Heart left ventricle (tissue), 16 donors: ENCODE data around the gene GAB2. TPM values are rescaled to one million over a fixed set of nuclear protein-coding genes. Genes with fewer than 3 reads are reported as not detected.
A peak's percentile ranks its signal among the peaks of the same experiment; 100 is the strongest.

Experiments
- ATAC-seq, 4 donors: fragments of 200-7000 bp; cut with Tn5 transposase; one replicate each; pipeline ENCODE4 v1.9.1; 2020 to 2022; ENCODE audit warnings: moderate library complexity in 4 of 4, mild to moderate bottlenecking in 3 of 4, moderate number of reproducible peaks in 1 of 4
- DNase-seq, 5 donors: peaks; one replicate each; pipeline ENCODE4 v3.0.0-alpha.2; 2020
- H3K27ac ChIP-seq, 12 donors: fragments of 200-600 bp; sonication (generic) in 4 of 12; one replicate each; pipeline versions ENCODE4 v1.5.0 to v1.8.0; 2016 to 2022; ENCODE audit warnings: mild to moderate bottlenecking in 2 of 12
- H3K27me3 ChIP-seq, 9 donors: fragments of 200-600 bp; sonication (generic) in 2 of 9; one replicate each; pipeline versions ENCODE4 v1.5.1 to v1.8.0; 2016 to 2022; ENCODE audit warnings: mild to moderate bottlenecking in 3 of 9
- H3K36me3 ChIP-seq, 9 donors: fragments of 200-600 bp; sonication (generic) in 2 of 9; one replicate each; pipeline versions ENCODE4 v1.5.0 to v1.8.0; 2018 to 2022; ENCODE audit warnings: mild to moderate bottlenecking in 2 of 9
- H3K4me1 ChIP-seq, 12 donors: fragments of 200-600 bp; sonication (generic) in 4 of 12; one replicate each; pipeline versions ENCODE4 v1.5.0 to v1.8.0; 2016 to 2022; ENCODE audit warnings: mild to moderate bottlenecking in 3 of 12
- H3K4me3 ChIP-seq, 12 donors: fragments of 200-600 bp; sonication (generic) in 4 of 12; one replicate each; pipeline versions ENCODE4 v1.5.0 to v1.8.0; 2017 to 2022; ENCODE audit warnings: mild to moderate bottlenecking in 9 of 12, moderate library complexity in 4 of 12
- H3K9me3 ChIP-seq, 12 donors: fragments of 200-600 bp; sonication (generic) in 4 of 12; one replicate each; pipeline versions ENCODE4 v1.5.0 to v1.8.0; 2016 to 2022; ENCODE audit warnings: mild to moderate bottlenecking in 1 of 12
- CTCF ChIP-seq, 12 donors: fragments of 200-600 bp; sonication (generic) in 4 of 12; IDR thresholded peaks; one replicate each; pipeline versions ENCODE4 v1.5.0 to v1.8.0; 2018 to 2022; ENCODE audit warnings: antibody characterized with exemption in 12 of 12, mild to moderate bottlenecking in 5 of 12
- POLR2A ChIP-seq, 2 donors: fragments of 450-650 bp; IDR thresholded peaks; one replicate each; pipeline ENCODE4 v1.6.1; 2017; ENCODE audit warnings: antibody characterized with exemption in 2 of 2, mild to moderate bottlenecking in 2 of 2, moderate library complexity in 2 of 2
- WGBS, 4 donors: extraction: QIAGEN DNeasy Blood & Tissue Kit in 2 of 4; methylation state at CpG; one replicate each; pipeline versions ENCODE4 v1.1.5 to v1.1.7; 2013 to 2018; 5-methylcytosine and 5-hydroxymethylcytosine counted together
- intact Hi-C, 10 donors: fragments of 100-400 bp; cut with DNase I; formaldehyde crosslinking; loops; one replicate each; pipeline versions ENCODE4 v1.11.1 to v1.14.2; 2022
- polyA plus RNA-seq, 2 donors: library from polyadenylated mRNA; stranded (reverse); fragments of 200-250 nt; gene quantifications; one replicate each; pipeline ENCODE4 v1.2.3, GENCODE V29; 2013
- total RNA-seq, 9 donors: library from RNA; depleted of rRNA in 2 of 9; stranded (reverse); fragments of >200 nt in 2 of 9; fragmentation: NEBNext Ultra II Directional in 3 of 9; extraction: Animal tissue kit (Norgen Biotek cat#: 25700) in 3 of 9; gene quantifications; one replicate each; pipeline versions ENCODE4 v1.1.0 to v1.2.4, GENCODE V29; 2016 to 2023
- donor health status: ischemic (EF 13 %, LVEDD 7.1; RV severe dilation, severe dysfunction).
- donor health status: healthy with polysubstance abuse.
- donor health status: DM: no; HTN: yes; CAD: no.
- donor health status: DM: no; HTN: no; CAD: no.
- donor health status: ischemic (EF 25% LVEDD 6.9; RV normal size, moderate dysfunction).
- donor health status: ischemic (EF 25% LVEDD 5.7; RV mildly dilated, moderate dysfunction).
- donor health status: healthy.
- donor health status: DM: yes; HTN: yes; CAD: no.
- donor health status: ischemic (EF 35%, LVEDD 5.7; RV mildly dilated, moderate dysfunction).
- donor health status: nonischemic (EF 11% LVEDD 7.7; RV severe dilation, severe dysfunction).
- donor health status: DM: yes; HTN: yes; CAD: no.
- donor health status: PGD.
- donor health status: ischemic (EF 29% LVEDD 5.4; RV normal size, mild dysfunction).
- donor health status: nonischemic (EF 23%, LVEDD 6.1; RV moderate dilation, normal function).

The GAB2 gene
- total and polyA plus RNA-seq, 11 donors: 6.1 to 53.0 (median 30.0) TPM

- intact Hi-C loops: no loop called here
- no peaks in the 10 kb centered on the region for H3K9me3 ChIP-seq
- H3K27ac ChIP-seq: no peak overlapping the region
- H3K4me1 ChIP-seq: peaks cover 0 to 8% (median 2%) of the 10 kb centered on the region in 12 donors
- no peak for TF ChIP-seq POLR2A (IDR thresholded peaks at IDR 0.05)
- no peak for TF ChIP-seq CTCF (IDR thresholded peaks at IDR 0.05)
- peaks cover 0 to 69% (median 51%) of the 10 kb centered on the region in 9 donors for H3K36me3 ChIP-seq
- H3K27me3 ChIP-seq: no peaks in the 10 kb centered on the region
- DNase-seq (peak in 1 of 5 donors; percentile 38), ATAC-seq (peak in 2 of 4 donors; percentile 23 to 27)
- WGBS, 4 donors: 76 to 91% (median 78%) methylated on average over 5 to 11 of the region's 11 CpGs
- no peak overlapping the region for H3K4me3 ChIP-seq
These were observed 204.8 kb downstream of the GAB2 start for GRCh38 chr11:78212586-78213371.

- no peak for ATAC-seq
- H3K27me3 ChIP-seq: no peaks in the 10 kb centered on the region
- H3K36me3 ChIP-seq: peaks cover 0 to 69% (median 48%) of the 10 kb centered on the region in 9 donors
These were observed 206.1 kb downstream of the GAB2 start for GRCh38 chr11:78211565-78211964.

GRCh38 chr11:78210000-78210608 is 207.5 kb downstream of the GAB2 start:
- 85 to 91% (median 85%) methylated on average over 23 to 31 of the region's 31 CpGs for WGBS, 4 donors
- ATAC-seq (no peak), DNase-seq (no peak)
- Histone ChIP-seq H3K4me3 (no peak overlapping the region), H3K9me3 (no peaks in the 10 kb centered on the region), H3K27ac (no peak overlapping the region), H3K27me3 (no peaks in the 10 kb centered on the region), H3K4me1 (peaks cover 0 to 8% (median 2%) of the 10 kb centered on the region in 12 donors), H3K36me3 (peaks cover 0 to 66% (median 35%) of the 10 kb centered on the region in 9 donors)
- intact Hi-C loops: no loop called here
- no peak for TF ChIP-seq CTCF (IDR thresholded peaks at IDR 0.05)

More at GRCh38 chr11:78211565-78211964, 206.1 kb downstream of the GAB2 start:
- Histone ChIP-seq H3K4me3 (no peak overlapping the region), H3K9me3 (no peaks in the 10 kb centered on the region), H3K27ac (no peak overlapping the region), H3K4me1 (peaks cover 0 to 8% (median 2%) of the 10 kb centered on the region in 12 donors)
- no peak for DNase-seq
- intact Hi-C loops: no loop called here
- no peak for TF ChIP-seq POLR2A (IDR thresholded peaks at IDR 0.05)
- no peak for TF ChIP-seq CTCF (IDR thresholded peaks at IDR 0.05)
- WGBS, 4 donors: 96 to 98% (median 97%) methylated on average over 5 of the region's 5 CpGs

- no peak overlapping the region for H3K27ac ChIP-seq
- H3K4me3 ChIP-seq: no peak overlapping the region
- no peaks in the 10 kb centered on the region for H3K27me3 ChIP-seq
- ATAC-seq: no peak
- H3K36me3 ChIP-seq: peaks cover 0 to 63% (median 33%) of the 10 kb centered on the region in 9 donors
- intact Hi-C loops: no loop called here
- TF ChIP-seq POLR2A (IDR thresholded peaks at IDR 0.05) (no peak), CTCF (IDR thresholded peaks at IDR 0.05) (no peak)
- DNase-seq: no peak
- peaks cover 0 to 8% (median 2%) of the 10 kb centered on the region in 12 donors for H3K4me1 ChIP-seq
- WGBS, 4 donors: 87 to 90% (median 89%) methylated on average over 17 to 18 of the region's 18 CpGs
- no peaks in the 10 kb centered on the region for H3K9me3 ChIP-seq
These were observed 208.1 kb downstream of the GAB2 start for GRCh38 chr11:78209478-78209877.
